ENCODE results near the gene SYT2. TPM values are rescaled to one million over a fixed set of nuclear protein-coding genes. Genes with fewer than 3 reads are reported as not detected.

SYT2 gene
- polyA plus RNA-seq, 2 donors: 0.01 to 0.04 TPM

DNA sequence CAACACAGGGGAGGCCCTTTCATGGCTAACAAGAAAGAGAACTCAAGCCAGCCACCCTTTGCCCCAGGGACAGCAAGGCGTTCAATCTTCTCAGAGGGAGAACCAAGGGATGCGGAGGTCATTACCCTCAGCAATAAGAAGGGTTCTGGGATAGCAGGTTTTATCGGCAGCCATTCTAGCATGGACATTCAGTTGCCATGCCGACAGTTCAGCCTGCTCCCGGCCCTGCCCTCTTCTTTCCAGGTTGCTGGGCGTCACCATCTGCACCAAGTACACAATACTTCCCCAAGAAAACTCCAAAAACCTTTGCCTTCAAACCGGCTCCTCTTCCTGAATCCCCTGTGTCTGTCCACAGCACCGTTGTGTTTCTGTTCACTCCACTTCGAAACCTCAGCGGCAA lies 47.1 kb downstream of the SYT2 start:
- Histone ChIP-seq H3K27me3 (ENCODE audit: control insufficient read depth in 1 of 2, insufficient read depth in 2 of 2, low read length in 2 of 2) (no peaks in the 10 kb centered on the region), H3K4me3 (ENCODE audit: low read depth in 1 of 2, low read length in 2 of 2) (no peak overlapping the region), H3K9me3 (ENCODE audit: control insufficient read depth in 2 of 2, insufficient read depth in 1 of 2, low read depth in 1 of 2, low read length in 1 of 2) (no peaks in the 10 kb centered on the region), H3K36me3 (ENCODE audit: control insufficient read depth in 2 of 2, insufficient read depth in 2 of 2, low read length in 1 of 2) (no peaks in the 10 kb centered on the region), H3K27ac (ENCODE audit: low read depth in 2 of 2, low read length in 1 of 2) (no peak overlapping the region), H3K4me1 (ENCODE audit: control insufficient read depth in 2 of 2, insufficient read depth in 2 of 2, low read length in 1 of 2) (no peaks in the 10 kb centered on the region)
- 60 to 63% methylated on average over 10 of the region's 10 CpGs for WGBS, 2 donors

DNA sequence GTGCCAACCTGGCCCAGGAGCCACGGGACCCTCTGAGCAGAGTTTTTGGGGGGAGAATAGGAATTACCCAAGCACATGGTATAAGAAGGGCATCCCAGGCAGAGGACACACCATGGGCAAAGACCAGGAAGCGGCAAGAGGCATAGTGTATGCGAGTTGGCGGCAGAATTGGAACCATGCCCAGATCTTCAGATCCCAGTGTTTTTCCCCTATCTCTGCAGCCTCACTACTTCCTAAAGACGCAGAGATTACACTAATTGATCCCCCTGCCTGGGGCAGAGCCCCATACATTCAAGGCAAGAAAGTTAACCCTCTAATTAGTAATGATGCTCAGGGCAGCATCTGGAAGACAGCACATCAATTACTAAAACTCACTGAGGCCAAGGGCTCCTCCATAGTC lies 48.2 kb downstream of the SYT2 start:
- Histone ChIP-seq H3K4me3 (ENCODE audit: low read depth in 1 of 2, low read length in 2 of 2) (no peak overlapping the region), H3K36me3 (ENCODE audit: control insufficient read depth in 2 of 2, insufficient read depth in 2 of 2, low read length in 1 of 2) (no peaks in the 10 kb centered on the region), H3K27ac (ENCODE audit: low read depth in 2 of 2, low read length in 1 of 2) (no peak overlapping the region), H3K4me1 (ENCODE audit: control insufficient read depth in 2 of 2, insufficient read depth in 2 of 2, low read length in 1 of 2) (no peaks in the 10 kb centered on the region), H3K27me3 (ENCODE audit: control insufficient read depth in 1 of 2, insufficient read depth in 2 of 2, low read length in 2 of 2) (no peaks in the 10 kb centered on the region), H3K9me3 (ENCODE audit: control insufficient read depth in 2 of 2, insufficient read depth in 1 of 2, low read depth in 1 of 2, low read length in 1 of 2) (no peaks in the 10 kb centered on the region)
- WGBS, 2 donors: 19 to 28% methylated on average over 5 of the region's 5 CpGs

DNA sequence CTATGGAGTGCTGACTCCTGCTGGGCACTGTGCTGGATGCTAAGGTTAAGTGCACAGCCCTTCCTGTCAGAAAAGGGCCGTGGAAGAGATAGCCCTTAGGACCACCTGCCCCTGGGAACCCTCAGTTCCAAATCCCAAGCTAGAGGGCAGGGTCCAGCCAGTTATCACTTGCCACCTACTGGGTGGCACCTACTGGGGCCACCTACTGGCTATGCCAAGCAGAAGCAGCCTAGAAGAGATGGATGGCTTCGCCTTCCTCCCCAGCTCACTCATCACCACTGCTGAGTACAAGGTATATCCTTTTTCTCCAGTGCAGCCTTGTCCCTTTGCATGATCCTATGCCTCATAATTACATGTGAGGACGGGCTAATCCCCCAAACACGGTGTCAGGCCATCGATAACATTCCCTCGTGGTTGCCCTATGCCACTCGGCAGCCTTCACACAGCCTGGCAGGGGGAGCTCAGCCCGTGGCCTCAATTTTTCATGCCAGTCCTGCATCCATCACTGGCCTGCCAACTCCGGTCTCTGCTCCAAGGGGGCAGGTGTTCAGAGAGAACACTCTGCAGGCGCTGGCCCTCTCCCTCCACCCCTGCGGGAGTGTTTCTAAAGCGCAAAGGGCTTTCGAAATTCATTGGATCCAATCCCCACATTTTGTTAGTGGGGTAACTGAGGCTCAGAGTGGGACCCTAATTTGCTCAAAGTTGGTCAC lies 49.0 kb downstream of the SYT2 start:
- Histone ChIP-seq H3K4me3 (ENCODE audit: low read depth in 1 of 2, low read length in 2 of 2) (no peak overlapping the region), H3K27ac (ENCODE audit: low read depth in 2 of 2, low read length in 1 of 2) (no peak overlapping the region), H3K4me1 (ENCODE audit: control insufficient read depth in 2 of 2, insufficient read depth in 2 of 2, low read length in 1 of 2) (no peaks in the 10 kb centered on the region), H3K9me3 (ENCODE audit: control insufficient read depth in 2 of 2, insufficient read depth in 1 of 2, low read depth in 1 of 2, low read length in 1 of 2) (no peaks in the 10 kb centered on the region), H3K36me3 (ENCODE audit: control insufficient read depth in 2 of 2, insufficient read depth in 2 of 2, low read length in 1 of 2) (no peaks in the 10 kb centered on the region), H3K27me3 (ENCODE audit: control insufficient read depth in 1 of 2, insufficient read depth in 2 of 2, low read length in 2 of 2) (no peaks in the 10 kb centered on the region)
- 74 to 75% methylated on average over 13 of the region's 13 CpGs for WGBS, 2 donors

DNA sequence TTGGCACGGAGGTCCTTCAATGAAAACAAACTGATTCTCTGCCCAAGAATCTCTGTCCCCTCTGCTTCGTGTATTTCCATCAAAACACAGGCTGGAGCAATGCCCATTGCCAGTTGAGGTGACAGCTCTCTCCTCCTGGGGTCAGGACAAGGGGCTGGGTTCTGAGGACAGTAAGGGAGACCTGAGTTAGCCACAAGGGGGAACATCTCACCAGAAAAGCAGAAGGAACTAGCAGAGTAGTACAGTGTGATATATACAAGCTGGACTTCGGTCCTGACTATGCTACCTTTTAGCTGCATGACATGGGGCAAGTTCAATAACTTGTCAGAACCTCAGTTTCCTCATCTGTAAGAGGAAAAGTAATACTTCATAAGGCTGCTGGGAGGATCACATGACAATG lies 50.3 kb downstream of the SYT2 start:
- no peaks in the 10 kb centered on the region for H3K9me3 ChIP-seq (ENCODE audit: control insufficient read depth in 2 of 2, insufficient read depth in 1 of 2, low read depth in 1 of 2, low read length in 1 of 2)
- H3K27ac ChIP-seq (ENCODE audit: low read depth in 2 of 2, low read length in 1 of 2): no peak overlapping the region
- H3K4me3 ChIP-seq (ENCODE audit: low read depth in 1 of 2, low read length in 2 of 2): no peak overlapping the region
- WGBS, 2 donors: 57 to 60% methylated on average over 3 of the region's 3 CpGs
- H3K4me1 ChIP-seq (ENCODE audit: control insufficient read depth in 2 of 2, insufficient read depth in 2 of 2, low read length in 1 of 2): no peaks in the 10 kb centered on the region
- H3K36me3 ChIP-seq (ENCODE audit: control insufficient read depth in 2 of 2, insufficient read depth in 2 of 2, low read length in 1 of 2): no peaks in the 10 kb centered on the region
- no peaks in the 10 kb centered on the region for H3K27me3 ChIP-seq (ENCODE audit: control insufficient read depth in 1 of 2, insufficient read depth in 2 of 2, low read length in 2 of 2)

DNA sequence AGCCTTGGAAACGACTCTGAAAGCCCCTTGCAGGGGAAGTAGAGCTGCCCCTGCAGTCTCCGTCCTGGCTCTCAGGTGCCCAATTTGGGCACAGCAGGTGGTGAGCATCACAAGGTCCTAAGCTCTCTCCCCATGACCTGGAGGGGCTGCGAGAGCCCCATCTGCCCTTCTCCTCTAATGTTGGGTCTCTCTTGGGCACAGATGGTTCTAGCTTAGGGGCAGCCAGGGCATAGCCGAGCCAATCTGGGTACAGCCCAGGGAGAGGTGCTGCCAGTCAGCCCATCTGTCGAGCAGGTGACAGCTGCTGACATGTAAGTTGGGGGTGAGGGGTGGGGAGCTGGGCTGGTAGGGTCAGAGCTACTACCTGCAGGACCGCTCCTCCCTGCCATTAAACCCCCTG lies 50.7 kb downstream of the SYT2 start:
- Histone ChIP-seq H3K36me3 (ENCODE audit: control insufficient read depth in 2 of 2, insufficient read depth in 2 of 2, low read length in 1 of 2) (no peaks in the 10 kb centered on the region), H3K27ac (ENCODE audit: low read depth in 2 of 2, low read length in 1 of 2) (no peak overlapping the region), H3K4me3 (ENCODE audit: low read depth in 1 of 2, low read length in 2 of 2) (no peak overlapping the region), H3K9me3 (ENCODE audit: control insufficient read depth in 2 of 2, insufficient read depth in 1 of 2, low read depth in 1 of 2, low read length in 1 of 2) (no peaks in the 10 kb centered on the region), H3K27me3 (ENCODE audit: control insufficient read depth in 1 of 2, insufficient read depth in 2 of 2, low read length in 2 of 2) (no peaks in the 10 kb centered on the region), H3K4me1 (ENCODE audit: control insufficient read depth in 2 of 2, insufficient read depth in 2 of 2, low read length in 1 of 2) (no peaks in the 10 kb centered on the region)
- WGBS, 2 donors: 49 to 52% methylated on average over 6 of the region's 6 CpGs

DNA sequence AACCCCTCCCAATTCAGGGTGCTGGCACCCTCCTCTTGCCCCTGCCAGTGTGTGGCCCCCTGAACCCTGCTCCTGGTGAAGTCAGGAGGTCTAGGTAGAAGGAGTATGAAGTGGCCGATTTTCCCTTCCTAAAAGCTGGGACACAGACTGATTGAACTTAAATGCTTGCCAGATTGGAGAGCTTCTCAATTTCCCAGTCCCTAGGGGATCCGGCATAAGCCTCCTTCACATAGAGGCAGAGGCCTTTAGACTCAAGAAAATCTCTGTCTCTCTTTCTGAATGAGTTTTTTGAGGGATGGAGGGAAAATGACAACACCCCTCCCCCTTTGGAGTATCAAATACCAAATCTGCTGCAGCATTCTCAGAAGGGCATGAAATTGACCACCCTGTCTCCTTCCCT lies 51.5 kb downstream of the SYT2 start:
- 55 to 64% methylated on average over 2 of the region's 2 CpGs for WGBS, 2 donors
- no peak overlapping the region for H3K27ac ChIP-seq (ENCODE audit: low read depth in 2 of 2, low read length in 1 of 2)
- no peak overlapping the region for H3K4me3 ChIP-seq (ENCODE audit: low read depth in 1 of 2, low read length in 2 of 2)
- no peaks in the 10 kb centered on the region for H3K9me3 ChIP-seq (ENCODE audit: control insufficient read depth in 2 of 2, insufficient read depth in 1 of 2, low read depth in 1 of 2, low read length in 1 of 2)
- H3K27me3 ChIP-seq (ENCODE audit: control insufficient read depth in 1 of 2, insufficient read depth in 2 of 2, low read length in 2 of 2): no peaks in the 10 kb centered on the region
- H3K4me1 ChIP-seq (ENCODE audit: control insufficient read depth in 2 of 2, insufficient read depth in 2 of 2, low read length in 1 of 2): no peaks in the 10 kb centered on the region
- no peaks in the 10 kb centered on the region for H3K36me3 ChIP-seq (ENCODE audit: control insufficient read depth in 2 of 2, insufficient read depth in 2 of 2, low read length in 1 of 2)

DNA sequence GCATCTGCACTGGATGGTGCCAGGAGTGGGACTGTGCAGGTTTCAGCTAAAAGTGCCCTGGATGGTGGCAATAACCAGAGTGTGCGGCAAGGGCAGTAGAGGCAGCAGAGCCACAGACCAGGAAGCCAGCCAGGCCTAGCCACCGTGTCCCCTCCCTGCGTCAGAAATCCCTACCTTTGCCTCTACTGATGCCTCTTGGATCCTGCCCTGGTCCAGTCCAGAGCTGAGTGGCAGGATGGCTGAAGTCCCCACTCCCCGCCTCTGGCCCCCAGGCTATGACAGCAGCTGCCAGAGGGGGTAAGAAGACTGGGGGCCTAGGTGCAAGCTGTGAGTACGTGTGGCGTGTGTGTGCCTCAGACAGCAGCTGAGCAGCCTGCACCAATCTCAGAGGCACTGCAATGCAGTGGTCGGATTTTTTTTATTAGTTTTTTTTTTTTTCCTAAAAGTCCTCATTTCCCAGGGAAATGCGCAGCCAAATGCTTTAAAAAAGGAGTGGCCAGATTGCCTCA lies 51.9 kb downstream of the SYT2 start:
- H3K4me1 ChIP-seq (ENCODE audit: control insufficient read depth in 2 of 2, insufficient read depth in 2 of 2, low read length in 1 of 2): no peaks in the 10 kb centered on the region
- H3K27me3 ChIP-seq (ENCODE audit: control insufficient read depth in 1 of 2, insufficient read depth in 2 of 2, low read length in 2 of 2): no peaks in the 10 kb centered on the region
- H3K9me3 ChIP-seq (ENCODE audit: control insufficient read depth in 2 of 2, insufficient read depth in 1 of 2, low read depth in 1 of 2, low read length in 1 of 2): no peaks in the 10 kb centered on the region
- WGBS, 2 donors: 74 to 79% methylated on average over 8 of the region's 8 CpGs
- H3K36me3 ChIP-seq (ENCODE audit: control insufficient read depth in 2 of 2, insufficient read depth in 2 of 2, low read length in 1 of 2): no peaks in the 10 kb centered on the region
- no peak overlapping the region for H3K4me3 ChIP-seq (ENCODE audit: low read depth in 1 of 2, low read length in 2 of 2)
- no peak overlapping the region for H3K27ac ChIP-seq (ENCODE audit: low read depth in 2 of 2, low read length in 1 of 2)

DNA sequence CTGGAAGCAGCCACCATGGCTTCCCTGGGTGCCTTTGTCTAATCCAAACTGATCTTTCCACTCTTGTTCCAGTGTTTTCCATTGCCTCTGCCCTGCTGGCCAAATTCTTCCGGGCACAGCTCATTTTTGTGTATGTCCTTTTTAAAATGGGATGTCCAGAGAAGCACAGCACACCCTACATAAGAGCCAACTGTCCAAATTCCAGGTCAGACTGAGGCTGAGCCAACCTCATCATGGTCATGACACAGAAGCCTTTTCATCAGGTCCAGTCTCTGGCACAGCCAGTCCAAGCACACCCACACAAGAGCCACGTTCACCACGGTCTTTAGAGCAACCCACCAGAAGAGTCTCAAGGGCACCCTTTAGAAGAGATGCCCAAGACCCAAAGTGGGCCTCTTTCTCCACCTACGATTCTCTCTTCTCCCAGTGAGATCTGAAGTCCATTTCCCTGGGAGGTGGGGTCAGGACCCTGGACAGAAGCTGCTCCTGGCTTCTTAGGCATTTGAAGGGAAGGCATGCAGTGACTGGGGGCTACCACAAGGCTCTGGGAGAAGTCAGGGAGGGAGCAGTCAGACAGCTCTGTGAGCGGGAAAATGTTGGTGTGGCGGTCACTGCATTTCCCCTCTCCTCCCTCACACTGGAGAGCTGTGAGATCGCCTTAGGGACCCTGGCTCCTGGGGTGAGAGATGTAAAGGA lies 53.2 kb downstream of the SYT2 start:
- no peaks in the 10 kb centered on the region for H3K9me3 ChIP-seq (ENCODE audit: control insufficient read depth in 2 of 2, insufficient read depth in 1 of 2, low read depth in 1 of 2, low read length in 1 of 2)
- H3K4me1 ChIP-seq (ENCODE audit: control insufficient read depth in 2 of 2, insufficient read depth in 2 of 2, low read length in 1 of 2): no peaks in the 10 kb centered on the region
- WGBS, 2 donors: 48 to 58% methylated on average over 7 of the region's 7 CpGs
- no peaks in the 10 kb centered on the region for H3K27me3 ChIP-seq (ENCODE audit: control insufficient read depth in 1 of 2, insufficient read depth in 2 of 2, low read length in 2 of 2)
- H3K4me3 ChIP-seq (ENCODE audit: low read depth in 1 of 2, low read length in 2 of 2): no peak overlapping the region
- H3K27ac ChIP-seq (ENCODE audit: low read depth in 2 of 2, low read length in 1 of 2): no peak overlapping the region
- H3K36me3 ChIP-seq (ENCODE audit: control insufficient read depth in 2 of 2, insufficient read depth in 2 of 2, low read length in 1 of 2): no peaks in the 10 kb centered on the region

DNA sequence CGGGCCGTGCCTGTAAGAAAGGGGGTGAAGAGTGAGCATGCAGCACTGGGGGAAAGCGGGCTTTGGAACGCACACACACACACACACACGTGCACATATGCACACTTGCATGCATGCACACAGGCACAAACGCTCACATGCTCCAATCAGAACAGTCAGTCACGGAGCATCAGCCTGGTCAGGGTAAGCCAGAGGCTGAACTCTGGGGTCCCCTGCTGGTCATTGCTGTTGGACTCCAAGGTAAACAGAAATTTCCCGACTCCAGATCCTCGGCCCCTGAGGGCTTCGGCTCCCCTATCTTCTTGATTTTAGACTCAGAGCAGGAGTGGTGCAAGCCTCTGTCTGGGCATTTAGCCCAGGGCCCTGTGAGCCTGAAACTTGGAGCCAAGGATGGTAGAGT lies 54.2 kb downstream of the SYT2 start:
- Histone ChIP-seq H3K27me3 (ENCODE audit: control insufficient read depth in 1 of 2, insufficient read depth in 2 of 2, low read length in 2 of 2) (no peaks in the 10 kb centered on the region), H3K27ac (ENCODE audit: low read depth in 2 of 2, low read length in 1 of 2) (no peak overlapping the region), H3K9me3 (ENCODE audit: control insufficient read depth in 2 of 2, insufficient read depth in 1 of 2, low read depth in 1 of 2, low read length in 1 of 2) (no peaks in the 10 kb centered on the region), H3K36me3 (ENCODE audit: control insufficient read depth in 2 of 2, insufficient read depth in 2 of 2, low read length in 1 of 2) (no peaks in the 10 kb centered on the region), H3K4me3 (ENCODE audit: low read depth in 1 of 2, low read length in 2 of 2) (no peak overlapping the region), H3K4me1 (ENCODE audit: control insufficient read depth in 2 of 2, insufficient read depth in 2 of 2, low read length in 1 of 2) (no peaks in the 10 kb centered on the region)
- 54 to 62% methylated on average over 10 of the region's 10 CpGs for WGBS, 2 donors

DNA sequence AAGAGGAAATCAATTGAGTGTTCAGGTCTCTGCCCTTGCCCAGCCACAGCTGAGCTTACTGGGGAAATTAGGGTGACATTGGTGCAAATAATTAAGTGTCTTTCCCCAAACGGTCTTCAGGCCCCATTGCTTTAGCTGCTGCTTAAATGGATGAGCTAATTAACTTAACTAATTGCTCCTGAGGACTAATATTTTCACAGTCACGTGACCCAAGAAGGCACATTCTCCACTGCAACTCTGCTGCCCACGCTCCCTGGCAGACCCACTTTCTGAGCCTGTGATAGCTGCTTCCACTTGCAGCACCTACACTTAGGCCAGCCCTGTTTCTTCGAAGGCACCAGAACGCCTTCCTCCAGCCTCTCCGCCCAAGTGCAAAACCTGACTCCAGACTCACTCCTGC lies 56.2 kb downstream of the SYT2 start:
- no peaks in the 10 kb centered on the region for H3K27me3 ChIP-seq (ENCODE audit: control insufficient read depth in 1 of 2, insufficient read depth in 2 of 2, low read length in 2 of 2)
- no peak overlapping the region for H3K27ac ChIP-seq (ENCODE audit: low read depth in 2 of 2, low read length in 1 of 2)
- H3K4me1 ChIP-seq (ENCODE audit: control insufficient read depth in 2 of 2, insufficient read depth in 2 of 2, low read length in 1 of 2): no peaks in the 10 kb centered on the region
- no peaks in the 10 kb centered on the region for H3K9me3 ChIP-seq (ENCODE audit: control insufficient read depth in 2 of 2, insufficient read depth in 1 of 2, low read depth in 1 of 2, low read length in 1 of 2)
- H3K4me3 ChIP-seq (ENCODE audit: low read depth in 1 of 2, low read length in 2 of 2): no peak overlapping the region
- H3K36me3 ChIP-seq (ENCODE audit: control insufficient read depth in 2 of 2, insufficient read depth in 2 of 2, low read length in 1 of 2): no peaks in the 10 kb centered on the region
- WGBS, 2 donors: 62 to 77% methylated on average over 6 of the region's 6 CpGs
